GM10266 (cell line): ENCODE results near the gene NPHP4.

Experiments
- DNase-seq: peaks from one replicate; pipeline ENCODE4 v3.0.0; 2012; ENCODE audit errors: extremely low spot score
- TF ChIP-seq, protein P1 (sequence below): IDR thresholded peaks from 2 replicates; pipeline ENCODE4 v1.5.1; 2012; ENCODE audit warnings: mild to moderate bottlenecking, low read depth; ENCODE audit not compliant: control insufficient read depth, insufficient read depth; ENCODE audit errors: missing control alignments

NPHP4 gene

DNA sequence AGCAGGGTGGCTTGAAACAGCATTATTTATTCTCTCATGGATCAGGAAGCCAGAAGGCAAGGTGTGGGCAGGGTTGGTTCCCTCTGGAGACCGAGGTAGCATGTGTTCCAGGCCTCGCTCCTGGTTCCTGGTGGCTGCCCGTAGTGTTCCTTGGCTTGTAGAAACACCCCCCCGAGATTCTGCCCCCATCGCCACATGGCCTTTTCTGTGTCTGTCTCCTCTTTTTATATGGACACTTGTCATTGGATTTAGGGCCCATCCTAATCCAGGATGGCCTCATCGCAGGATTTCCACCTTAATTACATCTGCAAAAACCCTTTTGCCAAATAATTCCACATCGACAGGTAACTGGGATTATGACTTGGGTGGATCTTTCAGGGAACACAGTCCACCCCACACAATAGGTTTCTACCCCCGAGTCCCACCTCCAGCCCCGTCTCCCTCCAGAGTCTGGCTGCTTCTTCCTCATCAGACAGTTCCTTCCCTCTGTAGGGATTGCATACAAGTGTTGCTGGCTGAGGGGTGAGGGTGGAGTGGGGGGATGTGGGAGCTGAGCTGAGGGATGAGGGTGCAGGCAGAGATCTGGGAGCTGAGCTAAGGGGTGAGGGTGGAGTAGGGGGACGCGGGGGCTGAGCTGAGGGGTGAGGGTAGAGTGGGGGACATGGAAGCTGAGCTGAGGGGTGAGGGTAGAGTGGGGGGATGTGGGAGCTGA lies 12.3 kb upstream of the NPHP4 start:
- TF ChIP-seq, protein P1, sequence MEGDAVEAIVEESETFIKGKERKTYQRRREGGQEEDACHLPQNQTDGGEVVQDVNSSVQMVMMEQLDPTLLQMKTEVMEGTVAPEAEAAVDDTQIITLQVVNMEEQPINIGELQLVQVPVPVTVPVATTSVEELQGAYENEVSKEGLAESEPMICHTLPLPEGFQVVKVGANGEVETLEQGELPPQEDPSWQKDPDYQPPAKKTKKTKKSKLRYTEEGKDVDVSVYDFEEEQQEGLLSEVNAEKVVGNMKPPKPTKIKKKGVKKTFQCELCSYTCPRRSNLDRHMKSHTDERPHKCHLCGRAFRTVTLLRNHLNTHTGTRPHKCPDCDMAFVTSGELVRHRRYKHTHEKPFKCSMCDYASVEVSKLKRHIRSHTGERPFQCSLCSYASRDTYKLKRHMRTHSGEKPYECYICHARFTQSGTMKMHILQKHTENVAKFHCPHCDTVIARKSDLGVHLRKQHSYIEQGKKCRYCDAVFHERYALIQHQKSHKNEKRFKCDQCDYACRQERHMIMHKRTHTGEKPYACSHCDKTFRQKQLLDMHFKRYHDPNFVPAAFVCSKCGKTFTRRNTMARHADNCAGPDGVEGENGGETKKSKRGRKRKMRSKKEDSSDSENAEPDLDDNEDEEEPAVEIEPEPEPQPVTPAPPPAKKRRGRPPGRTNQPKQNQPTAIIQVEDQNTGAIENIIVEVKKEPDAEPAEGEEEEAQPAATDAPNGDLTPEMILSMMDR, result no peak
- no peak for DNase-seq

DNA sequence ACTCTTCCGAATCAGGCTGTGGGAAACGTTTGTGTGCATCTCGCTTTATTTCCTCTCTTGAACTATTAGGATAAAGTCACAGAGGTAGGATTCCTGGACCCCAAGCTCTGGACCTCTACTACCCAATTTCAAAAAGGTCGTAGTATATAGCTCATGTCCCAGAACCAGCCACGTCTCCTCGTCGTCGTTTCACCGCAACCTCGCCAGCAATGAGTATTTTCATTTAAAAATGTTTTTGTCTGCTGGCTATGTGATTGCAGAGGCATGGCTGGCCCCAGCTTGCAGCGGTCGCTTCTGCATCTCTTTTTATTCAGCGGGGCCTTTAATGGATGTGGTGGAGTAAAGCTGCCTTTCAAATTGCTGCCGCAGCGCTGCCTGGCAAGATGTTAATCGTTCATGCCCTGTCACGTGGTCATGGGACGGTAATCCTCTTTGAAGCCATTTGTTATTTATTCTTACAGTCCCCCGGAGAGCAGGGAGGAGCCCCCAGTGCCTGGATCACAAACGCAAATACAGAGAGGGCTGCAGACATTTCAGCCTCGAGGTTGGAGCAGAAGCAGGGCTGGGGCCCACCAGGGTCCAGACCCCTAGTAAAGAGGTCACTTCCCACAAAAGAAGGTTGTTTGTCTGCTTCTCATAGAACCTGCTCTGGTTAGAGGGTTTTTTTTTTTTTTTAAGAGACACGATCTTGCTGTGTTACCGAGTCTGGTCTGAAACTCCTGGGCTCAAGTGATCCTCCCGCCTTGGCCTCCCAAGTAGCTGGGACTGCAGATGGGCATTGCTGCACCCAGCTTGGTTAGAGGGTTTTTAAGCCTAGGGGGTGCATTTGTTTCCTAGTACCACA lies 11.6 kb upstream of the NPHP4 start:
- no peak for DNase-seq

DNA sequence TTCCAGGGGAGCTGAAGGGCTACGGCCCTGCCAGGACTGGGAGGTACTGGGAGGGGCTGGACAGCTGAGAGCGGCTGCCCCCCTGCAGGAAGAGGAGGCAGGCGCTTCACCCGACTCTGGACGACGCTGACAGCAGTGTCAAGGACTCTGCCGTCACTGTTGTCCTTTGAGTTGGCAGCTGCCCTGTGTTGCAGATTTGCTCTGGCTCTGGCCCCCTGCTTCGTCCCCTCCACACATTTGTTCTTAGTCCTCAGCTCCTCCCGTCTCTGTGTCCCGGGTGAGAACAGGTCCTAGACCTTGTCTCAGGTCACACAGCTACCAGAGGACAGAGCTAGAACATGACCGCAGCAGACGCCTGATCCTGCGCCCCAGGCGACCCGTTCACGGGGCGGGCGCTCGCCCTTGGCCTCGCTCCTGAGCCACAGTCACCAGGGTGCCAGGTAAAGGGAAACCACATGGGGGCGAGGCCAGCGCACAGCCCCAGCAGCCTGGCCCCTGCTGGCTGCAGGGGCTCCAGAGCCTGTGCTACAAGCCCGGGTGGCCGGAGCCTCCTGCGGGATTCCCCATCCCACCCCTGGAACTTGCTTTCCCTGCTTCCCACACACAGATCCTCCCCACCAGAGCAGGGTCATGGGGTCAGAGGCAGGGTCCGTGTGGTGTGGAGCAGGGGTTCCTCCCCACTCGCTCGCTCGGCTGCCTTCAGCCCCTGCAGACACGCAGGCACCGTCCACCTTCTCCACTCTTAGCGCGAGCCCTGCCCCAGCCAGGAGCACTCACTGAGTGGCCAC lies 10.7 kb upstream of the NPHP4 start:
- TF ChIP-seq, protein P1, result no peak
- DNase-seq, result no peak

More for the DNA sequence above, 11.6 kb upstream of the NPHP4 start:
- TF ChIP-seq, protein P1, result no peak

DNA sequence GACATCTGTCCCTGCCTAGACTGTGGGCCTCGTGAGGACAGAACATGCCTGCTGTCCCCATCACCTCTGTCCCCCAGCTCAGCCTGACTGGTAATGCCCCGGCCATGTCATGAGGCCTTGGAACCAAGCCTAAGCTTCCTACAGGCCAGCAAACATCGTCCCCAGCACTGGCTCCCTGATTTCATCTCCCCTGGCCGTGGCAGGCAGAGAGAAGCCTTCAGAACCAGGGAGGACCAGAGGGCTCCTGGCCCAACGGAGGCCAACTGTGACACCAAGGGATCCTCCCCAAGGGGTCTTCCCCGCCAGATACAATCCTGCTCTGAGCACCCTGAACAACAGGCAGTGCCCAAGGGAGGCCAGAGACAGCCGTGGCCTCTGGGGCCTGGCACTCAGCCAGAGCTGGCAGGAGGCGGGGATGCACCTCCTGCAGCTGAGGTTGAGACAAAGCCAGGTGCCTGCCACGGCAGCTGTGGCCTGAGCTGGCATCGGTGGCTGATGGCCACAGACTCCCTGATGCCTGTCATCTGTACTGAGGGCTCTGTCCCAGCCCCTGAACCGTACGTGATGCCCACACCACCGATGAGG lies 9.9 kb upstream of the NPHP4 start:
- no peak for DNase-seq

DNA sequence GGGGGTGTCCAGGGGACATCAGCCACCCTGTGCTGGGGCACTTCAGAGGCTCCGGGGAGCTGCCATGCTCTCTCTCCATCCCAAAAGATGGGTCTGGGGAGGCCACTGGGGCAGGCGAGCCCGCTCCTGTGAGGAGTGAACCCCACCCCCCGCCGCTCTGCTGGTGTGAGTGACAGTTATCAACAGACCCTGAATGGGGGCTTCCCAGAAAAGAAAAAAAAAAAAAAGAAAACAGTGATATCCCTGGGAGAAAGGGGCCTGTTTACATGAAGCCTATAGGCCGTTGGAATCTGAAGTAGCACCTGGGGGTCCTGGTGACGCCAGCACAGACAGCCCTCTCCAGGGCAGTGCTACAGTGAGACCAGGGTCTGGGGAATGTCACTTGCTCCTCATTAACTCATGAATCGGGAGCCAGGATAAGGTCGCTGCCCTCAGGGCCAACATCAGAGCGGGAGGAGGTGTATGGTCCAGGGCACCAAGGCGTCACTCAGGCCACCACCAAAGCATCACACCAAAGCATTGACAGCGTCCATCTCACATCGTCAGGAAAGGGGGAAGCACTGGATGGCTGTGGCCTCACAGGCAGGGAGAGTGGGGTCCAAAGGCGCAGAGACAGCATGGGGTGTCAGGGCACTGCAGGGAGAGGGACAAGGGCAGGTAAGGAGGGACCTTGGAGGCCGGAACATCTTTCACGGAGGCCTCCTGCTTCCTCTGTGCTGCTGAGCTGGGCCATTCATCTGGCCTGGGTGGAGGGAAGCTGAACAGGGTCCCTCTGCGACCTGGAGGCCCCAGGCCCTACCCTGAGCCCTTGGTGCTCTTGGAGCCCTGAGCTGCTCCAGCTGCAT lies 8.4 kb upstream of the NPHP4 start:
- TF ChIP-seq, protein P1, result no peak
- no peak for DNase-seq

More for the DNA sequence above, 9.9 kb upstream of the NPHP4 start:
- TF ChIP-seq, protein P1, result no peak

DNA sequence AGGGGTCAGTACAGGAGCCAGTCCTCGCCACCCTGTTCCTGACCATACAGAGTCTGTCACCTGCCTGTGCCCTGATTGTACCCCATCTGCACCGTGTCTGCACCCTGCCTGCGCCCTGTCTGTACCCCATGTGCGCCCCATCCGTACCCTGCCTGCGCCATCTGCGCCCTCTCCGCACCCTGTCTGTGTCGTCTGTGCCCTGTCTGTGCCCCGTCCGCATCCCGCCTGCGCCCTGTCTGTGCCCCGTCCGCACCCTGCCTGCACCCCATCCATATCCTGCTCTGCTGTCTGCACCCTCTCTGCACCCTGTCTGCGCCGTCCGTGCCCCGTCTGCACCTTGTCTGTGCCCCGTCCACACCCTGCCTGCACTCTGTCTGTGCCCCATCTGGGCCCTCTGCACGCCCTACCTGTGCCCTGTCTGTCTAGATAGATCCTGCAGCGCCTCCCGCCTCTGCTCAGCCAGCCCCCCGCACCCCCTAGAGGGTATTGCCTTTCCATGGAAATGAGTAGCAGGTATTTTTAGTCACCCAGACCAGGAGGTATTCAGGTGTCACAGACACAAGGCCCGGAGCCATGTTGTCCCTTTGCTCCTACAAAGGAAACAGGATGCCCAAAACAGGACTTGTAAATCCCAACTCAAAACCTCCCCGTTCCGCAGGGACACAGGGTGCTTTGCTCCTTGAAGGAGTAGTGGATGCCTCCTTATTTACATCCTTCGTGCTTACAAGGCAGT lies 7.7 kb upstream of the NPHP4 start:
- DNase-seq, result no peak
- TF ChIP-seq, protein P1, result no peak
